ENCODE data around the gene NIPBL.
A peak's percentile ranks its signal among the peaks of the same experiment; 100 is the strongest.
"Not testable (repeated sequence)": the region's sequence is repeated elsewhere in the genome, so short reads cannot be mapped to it uniquely, and the experiment has no call there.

Gene NIPBL

DNA sequence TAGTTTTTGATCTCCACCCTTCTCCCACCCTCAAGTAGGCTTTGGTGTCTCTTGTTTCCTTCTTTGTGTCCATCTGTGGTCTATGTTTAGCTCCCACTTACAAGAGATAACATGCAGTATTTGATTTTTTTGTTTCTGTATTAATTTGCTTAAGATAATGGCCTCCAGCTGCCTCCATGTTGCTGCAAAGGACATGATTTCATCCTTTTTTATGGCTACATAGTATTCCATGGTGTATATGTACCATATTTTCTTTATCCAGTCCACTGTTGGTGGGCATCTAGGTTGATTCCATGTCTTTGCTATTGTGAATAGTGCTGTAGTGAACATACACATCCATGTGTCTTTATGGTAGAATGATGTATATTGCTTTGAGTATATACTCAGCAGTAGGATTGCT is 24.5 kb downstream of the NIPBL start:
- DNase-seq (ENCODE audit: low read depth, low spot score); H3K27ac ChIP-seq: not testable (repeated sequence)

DNA sequence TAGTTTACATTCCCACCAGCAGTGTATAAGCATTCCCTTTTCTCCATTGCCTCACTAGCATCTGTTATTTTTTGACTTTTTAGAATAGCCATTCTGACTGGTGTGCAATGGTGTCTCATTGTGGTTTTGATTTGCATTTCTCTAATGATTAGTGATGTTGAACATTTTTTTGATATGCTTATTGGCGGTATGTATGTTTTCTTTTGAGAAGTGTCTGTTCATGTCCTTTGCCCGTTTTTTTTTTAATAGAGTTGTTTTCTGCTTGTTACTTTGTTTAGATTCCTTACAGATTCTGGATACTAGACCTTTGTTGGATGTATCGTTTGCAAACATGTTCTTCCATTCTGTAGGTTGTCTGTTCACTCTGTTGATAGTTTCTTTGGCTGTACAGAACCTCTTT is 25.3 kb downstream of the NIPBL start:
- H3K27ac ChIP-seq = no peak overlapping the region
- DNase-seq (ENCODE audit: low read depth, low spot score) = no peak

DNA sequence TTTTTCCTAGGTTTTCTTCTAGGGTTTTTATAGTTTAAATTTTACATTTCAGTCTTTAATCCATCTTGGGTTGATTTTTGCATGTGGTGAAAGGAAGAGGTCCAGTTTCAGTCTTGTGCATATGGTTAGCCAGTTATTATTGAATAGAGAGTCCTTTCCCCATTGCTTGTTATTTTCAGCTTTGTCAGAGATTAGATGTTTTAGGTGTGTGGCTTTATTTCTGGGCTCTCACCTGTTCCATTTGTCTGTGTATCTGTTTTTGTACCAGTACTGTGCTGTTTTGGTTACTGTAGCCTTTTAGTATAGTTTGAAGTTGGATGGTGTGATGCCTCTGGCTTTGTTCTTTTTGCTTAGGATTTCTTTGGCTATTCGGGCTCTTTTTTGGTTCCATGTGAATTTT is 25.8 kb downstream of the NIPBL start:
- DNase-seq (ENCODE audit: low read depth, low spot score) = no peak

DNA sequence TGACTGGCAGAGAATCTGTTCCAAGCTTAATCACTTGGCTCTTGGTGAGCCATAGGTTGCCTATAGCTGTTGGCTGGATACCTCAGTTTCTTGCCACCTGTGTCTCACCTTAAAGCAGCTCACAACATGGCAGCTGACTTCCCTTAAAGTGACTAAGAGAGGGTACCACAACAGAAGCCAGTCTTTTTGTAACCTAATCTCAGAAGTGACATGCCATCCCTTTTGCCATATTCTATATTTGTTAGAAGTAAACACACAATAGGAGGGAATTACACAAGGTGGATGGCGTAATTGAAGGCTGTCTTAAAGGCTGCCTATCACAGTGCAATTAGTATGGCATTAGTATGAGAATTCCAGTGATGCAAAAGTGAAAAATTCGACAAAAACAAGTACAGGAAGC is 28.1 kb downstream of the NIPBL start:
- no peak overlapping the region for H3K27ac ChIP-seq
- DNase-seq (ENCODE audit: low read depth, low spot score) = no peak

More for the DNA sequence above, 25.8 kb downstream of the NIPBL start:
- H3K27ac ChIP-seq = no peak overlapping the region

DNA sequence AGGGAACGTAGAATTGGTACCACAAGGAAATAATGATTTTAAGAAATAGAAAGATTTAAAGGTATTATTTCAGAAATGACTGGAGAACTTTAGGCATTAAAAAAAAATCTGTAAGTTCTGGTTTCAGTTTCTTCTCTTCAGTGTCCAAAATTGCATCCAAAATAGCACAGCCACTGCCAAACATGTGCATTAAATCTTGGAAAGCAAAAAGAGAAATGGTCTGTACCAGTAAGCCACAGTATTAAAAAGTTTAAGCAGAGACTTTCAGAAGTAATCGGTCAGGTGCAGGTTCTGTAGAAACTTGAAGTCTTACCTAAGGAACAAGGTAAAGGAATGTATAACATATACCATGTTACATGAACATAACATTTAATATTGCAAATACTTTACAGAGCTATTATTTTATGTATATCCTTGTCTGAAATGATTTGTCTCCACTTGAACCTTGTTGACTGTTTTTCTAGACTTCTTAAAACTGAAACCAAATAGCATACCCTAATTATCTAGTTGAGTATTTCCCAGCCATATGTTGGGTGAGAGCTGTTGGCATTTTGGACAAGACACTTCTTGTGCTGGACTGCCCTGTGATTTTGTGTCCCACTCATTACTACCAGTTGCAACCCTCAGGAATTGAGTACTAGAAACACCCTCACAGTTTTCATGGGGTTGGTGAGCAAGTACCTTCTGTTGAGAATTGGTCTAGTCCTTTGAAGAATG is 32.1 kb downstream of the NIPBL start:
- DNase-seq (ENCODE audit: low read depth, low spot score) = no peak
- H3K27ac ChIP-seq = no peak overlapping the region

DNA sequence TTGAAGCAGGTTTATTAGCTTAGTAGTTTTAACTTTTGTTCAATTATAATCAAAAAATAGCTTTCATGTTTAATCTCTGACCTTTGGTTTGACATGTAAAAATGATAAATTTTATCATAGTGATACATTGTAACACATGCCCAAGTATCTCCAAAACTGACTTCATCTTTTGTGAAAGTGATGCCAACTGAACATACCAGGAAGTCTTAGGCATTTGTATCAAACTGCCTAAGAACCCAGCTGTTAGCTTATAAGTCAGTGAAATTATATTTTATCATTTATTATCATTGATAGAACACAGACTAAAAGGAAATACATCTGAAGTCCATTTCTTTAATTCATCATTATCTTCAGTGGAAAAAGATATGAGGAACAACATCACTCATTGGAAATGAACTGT is 39.1 kb downstream of the NIPBL start:
- no peak overlapping the region for H3K27ac ChIP-seq
- DNase-seq (ENCODE audit: low read depth, low spot score) = no peak

DNA sequence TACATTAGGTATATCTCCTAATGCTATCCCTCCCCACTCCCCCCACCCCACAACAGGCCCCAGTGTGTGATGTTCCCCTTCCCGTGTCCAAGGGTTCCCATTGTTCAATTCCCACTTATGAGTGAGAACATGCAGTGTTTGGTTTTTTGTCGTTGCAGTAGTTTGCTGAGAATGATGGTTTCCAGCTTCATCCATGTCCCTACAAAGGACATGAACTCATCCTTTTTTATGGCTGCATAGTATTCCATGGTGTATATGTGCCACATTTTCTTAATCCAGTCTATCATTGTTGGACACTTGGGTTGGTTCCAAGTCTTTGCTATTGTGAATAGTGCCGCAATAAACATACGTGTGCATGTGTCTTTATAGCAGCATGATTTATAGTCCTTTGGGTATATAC is 40.0 kb downstream of the NIPBL start:
- not testable (repeated sequence) for H3K27ac ChIP-seq; DNase-seq (ENCODE audit: low read depth, low spot score)

DNA sequence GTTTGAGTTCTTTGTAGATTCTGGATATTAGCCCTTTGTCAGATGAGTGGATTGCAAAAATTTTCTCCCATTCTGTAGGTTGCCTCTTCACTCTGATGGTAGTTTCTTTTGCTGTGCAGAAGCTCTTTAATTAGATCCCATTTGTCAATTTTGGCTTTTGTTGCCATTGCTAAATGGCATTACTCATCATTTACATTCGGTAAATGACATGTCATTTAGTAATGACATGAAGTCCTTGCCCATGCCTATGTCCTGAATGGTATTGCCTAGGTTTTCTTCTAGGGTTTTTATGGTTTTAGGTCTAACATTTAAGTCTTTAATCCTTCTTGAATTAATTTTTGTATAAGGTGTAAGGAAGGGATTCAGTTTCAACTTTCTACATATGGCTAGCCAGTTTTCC is 40.8 kb downstream of the NIPBL start:
- H3K27ac ChIP-seq; DNase-seq (ENCODE audit: low read depth, low spot score): not testable (repeated sequence)

DNA sequence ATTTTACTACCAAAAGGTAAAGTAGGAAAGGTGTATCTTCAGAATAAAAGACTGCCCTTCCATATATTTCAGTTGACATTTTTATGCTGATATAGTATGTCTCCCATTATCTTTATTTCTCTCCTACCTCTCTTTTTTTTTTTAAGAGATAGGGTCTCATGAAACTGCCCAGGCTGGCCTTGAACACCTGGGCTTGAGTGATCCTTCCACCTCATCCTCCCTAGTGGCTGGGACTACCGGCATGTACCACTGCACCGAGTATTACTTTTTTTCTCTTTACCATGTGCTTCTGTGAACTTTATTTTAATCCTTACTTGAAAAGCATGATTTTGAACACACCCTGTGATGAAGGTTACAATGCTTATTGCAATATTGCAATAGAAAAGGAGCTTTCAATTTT is 42.7 kb downstream of the NIPBL start:
- H3K27ac ChIP-seq = no peak overlapping the region
- no peak for DNase-seq (ENCODE audit: low read depth, low spot score)

DNA sequence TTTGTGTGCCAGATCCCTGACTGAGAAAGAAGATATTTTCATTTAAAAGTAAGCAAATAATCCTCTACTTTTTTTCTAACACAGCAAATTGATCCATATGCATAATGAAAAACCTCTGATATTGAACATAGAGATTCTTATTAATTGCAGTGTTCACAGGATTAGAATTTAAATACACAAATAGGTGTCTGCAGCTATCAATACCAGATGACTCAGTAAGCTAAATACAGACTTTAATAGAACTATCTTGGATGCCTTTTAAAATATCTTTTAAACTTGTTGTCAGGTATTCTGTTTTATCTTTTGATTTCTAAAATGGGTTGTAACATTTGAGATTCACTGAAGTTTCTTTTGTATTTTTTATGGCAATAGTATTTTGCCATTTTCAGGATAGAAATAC is 43.1 kb downstream of the NIPBL start:
- DNase-seq (ENCODE audit: low read depth, low spot score) = no peak
- H3K27ac ChIP-seq = no peak overlapping the region

DNA sequence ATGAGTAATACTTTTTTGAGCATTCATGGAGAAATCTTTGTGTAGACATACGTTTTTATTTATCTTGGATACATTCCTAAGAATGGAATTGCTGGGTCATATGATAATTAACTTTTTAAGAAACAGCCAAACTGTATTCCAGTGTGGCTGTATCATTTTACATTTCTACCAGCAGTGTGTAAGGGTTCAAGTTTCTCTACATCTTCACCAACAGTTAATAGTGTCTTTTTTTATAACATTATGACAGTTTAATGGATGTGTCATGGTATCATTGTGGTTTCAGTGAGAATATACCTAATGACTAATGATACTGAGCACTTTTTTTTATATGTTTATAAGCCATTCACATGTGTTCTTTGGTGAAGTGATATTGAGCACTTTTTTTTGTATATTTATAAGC is 52.4 kb downstream of the NIPBL start:
- DNase-seq (ENCODE audit: low read depth, low spot score) = peak; percentile 73
- H3K27ac ChIP-seq = peak overlapping the region; percentile 28

DNA sequence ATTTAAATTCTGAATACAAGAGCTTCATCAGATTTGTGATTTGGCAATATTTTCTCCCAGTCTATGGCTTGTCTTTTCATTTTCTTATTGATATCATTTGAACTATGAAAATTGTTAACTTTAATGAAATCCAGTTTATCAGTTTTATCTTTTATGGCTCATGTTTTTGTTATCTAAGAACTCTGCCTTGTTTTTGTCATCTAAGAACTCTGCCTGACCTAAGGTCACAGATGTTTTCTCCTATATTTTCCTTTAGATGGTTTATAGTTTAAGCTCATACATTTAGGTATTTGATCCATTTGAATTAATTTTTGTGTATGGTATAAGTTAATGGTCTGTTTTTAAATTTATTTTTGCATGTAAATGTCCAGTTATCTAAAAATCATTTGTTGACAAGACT is 52.9 kb downstream of the NIPBL start:
- H3K27ac ChIP-seq = peak overlapping the region; percentile 28
- no peak for DNase-seq (ENCODE audit: low read depth, low spot score)

DNA sequence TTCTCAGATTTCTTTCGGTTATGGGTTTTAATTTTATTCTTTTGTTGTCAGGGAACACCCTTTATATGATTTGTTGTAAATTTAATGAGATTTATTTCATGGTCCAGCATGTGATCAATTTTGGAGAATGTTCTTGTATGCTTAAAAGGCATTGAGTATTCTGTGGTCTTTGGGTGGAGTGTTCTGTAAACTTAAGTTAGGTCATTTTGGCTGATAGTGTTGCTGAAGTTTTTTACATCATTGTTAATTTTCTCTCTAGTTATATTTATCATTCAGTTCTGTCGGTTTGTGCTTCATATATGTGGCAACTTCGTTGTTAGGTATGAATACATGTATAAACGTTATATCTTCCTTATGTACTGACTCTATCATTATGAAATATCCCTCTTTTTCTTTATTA is 55.5 kb downstream of the NIPBL start:
- no peak overlapping the region for H3K27ac ChIP-seq
- no peak for DNase-seq (ENCODE audit: low read depth, low spot score)

DNA sequence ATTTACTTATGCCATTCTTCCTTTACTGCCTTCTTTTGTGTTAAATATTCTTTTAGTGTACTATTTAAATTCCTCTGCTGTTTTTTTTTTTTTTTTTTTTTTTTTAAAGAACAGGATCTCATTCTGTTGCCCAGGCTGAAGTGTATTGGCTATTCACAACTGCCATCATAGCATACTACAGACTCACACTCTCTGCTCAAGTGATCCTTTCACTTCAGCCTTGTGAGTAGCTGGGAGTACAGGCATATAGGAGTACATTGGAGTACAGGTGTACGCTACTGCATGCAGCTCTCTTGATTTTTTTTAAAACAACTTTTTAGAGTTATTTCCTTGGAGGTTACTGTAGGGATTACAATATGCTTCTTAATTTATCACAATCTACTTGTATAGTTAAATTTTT is 56.1 kb downstream of the NIPBL start:
- DNase-seq (ENCODE audit: low read depth, low spot score) = no peak

DNA sequence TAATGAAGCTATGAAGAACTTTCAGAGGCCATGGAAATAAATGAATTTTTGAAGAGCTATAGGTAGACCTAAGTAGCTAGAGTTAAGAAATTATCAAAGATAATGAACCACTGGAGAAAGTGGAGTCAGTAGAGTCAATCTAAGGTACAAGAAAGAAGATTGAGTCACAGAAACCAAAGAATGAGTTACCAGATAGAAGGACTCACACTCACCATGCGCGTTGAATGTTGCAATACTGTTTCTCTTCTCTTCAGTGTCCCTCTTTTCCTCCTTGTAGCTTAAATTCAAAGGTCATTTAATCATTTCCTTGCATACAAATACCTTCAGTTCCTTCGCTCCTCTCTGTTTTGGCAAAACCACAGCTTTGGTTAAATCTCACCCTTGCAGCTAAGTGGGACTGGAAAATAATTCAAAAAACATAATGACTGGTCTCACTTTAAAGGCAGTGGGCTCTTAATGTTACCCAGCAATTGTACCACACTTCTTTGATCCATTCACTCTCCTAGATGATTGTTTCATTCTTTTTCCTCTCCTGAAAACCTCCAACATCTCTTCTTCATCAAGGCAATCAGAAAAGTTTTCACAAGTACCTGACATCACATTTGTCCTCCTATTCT is 58.3 kb downstream of the NIPBL start:
- DNase-seq (ENCODE audit: low read depth, low spot score) = no peak
- H3K27ac ChIP-seq = no peak overlapping the region

More for the DNA sequence above, 56.1 kb downstream of the NIPBL start:
- no peak overlapping the region for H3K27ac ChIP-seq

DNA sequence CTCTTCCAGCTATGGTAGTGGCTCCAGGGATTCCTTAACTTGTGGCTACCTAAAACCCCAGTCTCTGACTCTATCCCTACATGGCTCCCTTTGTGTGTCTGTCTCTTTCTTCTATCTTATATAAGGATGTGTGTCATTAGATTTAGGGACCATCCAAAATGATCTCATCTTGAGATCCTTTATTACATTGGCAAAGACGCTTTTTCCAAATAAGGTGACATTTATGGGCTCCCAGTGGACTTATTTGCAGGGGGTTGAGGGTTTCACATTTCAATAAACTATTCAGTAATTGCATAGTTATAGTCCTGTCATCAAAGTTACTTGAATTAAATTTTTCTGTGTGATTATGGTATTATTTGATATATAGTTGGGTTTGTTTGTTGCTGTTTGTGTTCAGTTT is 59.2 kb downstream of the NIPBL start:
- DNase-seq (ENCODE audit: low read depth, low spot score) = no peak
- H3K27ac ChIP-seq = no peak overlapping the region

DNA sequence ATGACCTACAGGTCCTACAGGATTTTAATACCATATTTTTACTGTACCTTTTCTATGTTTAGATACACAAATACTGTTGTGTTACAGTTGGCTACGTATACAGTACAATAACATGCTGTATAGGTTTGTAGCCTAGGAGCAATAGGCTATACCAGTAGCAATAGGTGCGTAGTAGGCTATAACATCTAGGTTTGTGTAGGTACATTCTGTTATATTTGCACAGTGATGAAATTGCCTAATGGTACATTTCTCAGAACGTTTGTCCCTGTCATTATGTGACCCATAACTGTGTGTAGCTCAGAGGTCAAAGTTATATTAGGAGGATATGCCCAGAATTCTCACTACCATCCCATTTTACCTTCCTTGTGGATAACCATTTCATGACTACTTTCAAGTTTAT is 59.7 kb downstream of the NIPBL start:
- DNase-seq (ENCODE audit: low read depth, low spot score) = no peak
- no peak overlapping the region for H3K27ac ChIP-seq

DNA sequence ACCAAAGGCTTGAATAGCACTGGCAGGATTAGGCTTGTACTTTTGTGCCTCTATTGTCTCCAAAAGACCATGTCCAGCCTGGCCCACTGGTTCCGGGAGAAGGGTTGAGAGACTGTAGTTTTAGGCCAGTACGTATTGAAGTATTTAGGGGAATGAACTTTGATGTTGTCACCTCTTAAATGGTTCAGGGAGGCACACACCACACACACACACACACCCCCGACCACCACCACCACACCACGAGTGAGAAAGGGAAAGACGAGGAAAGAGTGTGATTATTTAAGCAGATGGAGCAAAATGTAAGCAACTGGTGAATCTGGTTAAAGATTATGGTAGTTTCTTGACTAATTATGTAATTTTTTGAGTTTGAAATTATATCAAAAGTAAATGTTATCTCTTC is 61.6 kb downstream of the NIPBL start:
- H3K27ac ChIP-seq = no peak overlapping the region
- no peak for DNase-seq (ENCODE audit: low read depth, low spot score)

DNA sequence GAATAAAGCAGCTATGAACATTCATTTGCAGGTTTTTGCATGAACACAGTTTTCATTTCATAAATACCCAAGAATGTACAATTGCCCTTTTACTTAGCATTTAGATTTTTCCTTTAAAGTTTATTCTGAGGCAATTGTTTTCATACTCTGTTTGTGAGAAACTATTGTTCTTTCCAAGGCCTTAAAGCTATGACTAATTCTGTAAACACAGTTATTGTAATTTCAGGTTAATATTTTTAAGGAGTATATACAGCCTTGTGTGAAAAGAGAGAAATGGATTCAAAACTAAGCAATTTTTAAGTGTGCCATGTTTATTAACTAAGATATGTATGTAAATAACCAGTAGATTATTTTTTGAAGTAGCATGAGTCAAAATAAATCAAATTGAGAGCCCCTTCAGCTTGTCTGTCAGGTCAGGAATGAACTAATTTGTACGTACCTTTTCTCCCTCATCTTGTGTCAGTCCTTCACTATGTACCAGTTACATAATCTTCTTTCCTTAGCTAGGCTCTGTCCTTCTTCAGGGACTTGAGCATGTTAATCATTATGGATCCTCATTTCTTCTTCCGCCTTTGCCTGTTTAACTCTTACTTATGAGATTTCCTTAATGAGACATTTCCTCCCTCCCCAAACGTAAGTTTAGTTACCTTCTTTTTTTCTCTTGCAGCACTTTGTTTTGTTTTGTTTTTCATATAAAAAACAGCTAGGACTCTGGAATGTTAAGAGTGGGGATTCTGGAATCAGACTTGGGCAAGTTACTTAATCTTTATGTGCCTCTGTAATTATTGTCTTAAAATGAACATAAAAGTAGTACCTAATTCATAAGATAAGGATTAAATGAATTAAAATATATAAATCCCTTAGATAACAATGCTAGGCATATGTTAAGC is 63.6 kb downstream of the NIPBL start:
- DNase-seq (ENCODE audit: low read depth, low spot score) = no peak
- H3K27ac ChIP-seq = no peak overlapping the region

DNA sequence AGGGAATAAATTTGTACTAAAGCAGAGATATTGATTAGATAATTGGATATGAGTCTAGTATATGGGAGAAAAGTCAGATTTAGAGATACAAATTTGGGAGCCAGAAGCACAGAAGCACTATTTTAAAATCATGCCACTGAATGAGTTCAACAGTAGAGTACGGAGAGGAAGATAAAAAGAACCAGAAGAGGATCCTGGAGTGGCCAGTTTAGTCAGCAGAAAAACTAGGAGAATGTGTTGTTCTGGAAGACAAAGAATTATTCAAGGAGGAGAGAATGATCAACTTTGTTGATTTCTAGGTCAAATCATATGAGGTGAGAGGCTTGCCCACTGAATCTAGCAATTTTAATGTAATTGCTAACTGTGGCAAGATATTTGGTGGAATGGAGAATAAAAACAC is 67.0 kb downstream of the NIPBL start:
- no peak for DNase-seq (ENCODE audit: low read depth, low spot score)
- no peak overlapping the region for H3K27ac ChIP-seq

DNA sequence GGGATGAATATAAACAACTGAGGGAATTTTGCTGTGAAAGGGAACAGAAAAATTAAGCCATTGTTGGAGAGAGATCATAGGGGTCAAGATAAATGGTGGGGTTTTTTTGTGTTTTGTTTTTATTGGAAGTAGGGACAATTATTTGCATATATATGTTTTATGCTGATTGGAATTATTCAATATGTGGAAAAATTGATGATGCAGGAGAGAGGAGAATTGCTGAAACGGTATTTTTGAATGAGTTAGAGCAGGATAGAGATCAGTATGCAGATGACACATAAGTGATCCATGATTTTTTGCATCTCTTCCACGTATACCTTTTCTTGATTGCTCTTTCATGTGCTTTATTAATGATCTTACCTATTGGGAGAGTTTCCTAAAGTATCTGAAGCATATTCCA is 67.5 kb downstream of the NIPBL start:
- DNase-seq (ENCODE audit: low read depth, low spot score) = no peak
- no peak overlapping the region for H3K27ac ChIP-seq

Data from epithelial cell of prostate (primary cell).